GM19238 (cell line): ENCODE measurements around the gene ITIH5.

Experiments used
- DNase-seq: peaks from one replicate; pipeline ENCODE4 v3.0.0; 2011; ENCODE audit warnings: low spot score; ENCODE audit not compliant: insufficient read length

The ITIH5 gene

GRCh38 chr10:7587168-7587864 lies 79.5 kb downstream of the ITIH5 start:
- no peak for DNase-seq

- no peak for DNase-seq
Measured at GRCh38 chr10:7585228-7585627, 81.5 kb downstream of the ITIH5 start.

GRCh38 chr10:7583626-7584025 lies 83.1 kb downstream of the ITIH5 start:
- DNase-seq = no peak

- DNase-seq = no peak
Measured at GRCh38 chr10:7580520-7580919, 86.2 kb downstream of the ITIH5 start.

- no peak for DNase-seq
Measured at GRCh38 chr10:7579681-7580080, 87.1 kb downstream of the ITIH5 start.

GRCh38 chr10:7577579-7577978 lies 89.2 kb downstream of the ITIH5 start:
- DNase-seq = no peak

- DNase-seq = no peak
Measured at GRCh38 chr10:7577176-7577575, 89.6 kb downstream of the ITIH5 start.

- no peak for DNase-seq
Measured at GRCh38 chr10:7576340-7576739, 90.4 kb downstream of the ITIH5 start.

- DNase-seq = no peak
Measured at GRCh38 chr10:7572391-7572790, 94.4 kb downstream of the ITIH5 start.

- DNase-seq = no peak
Measured at GRCh38 chr10:7571981-7572380, 94.8 kb downstream of the ITIH5 start.

GRCh38 chr10:7567911-7568620 lies 98.7 kb downstream of the ITIH5 start:
- no peak for DNase-seq

- DNase-seq = no peak
Measured at GRCh38 chr10:7566891-7567290, 99.9 kb downstream of the ITIH5 start.

- no peak for DNase-seq
Measured at GRCh38 chr10:7565871-7566270, 100.9 kb downstream of the ITIH5 start.

- DNase-seq = no peak
Measured at GRCh38 chr10:7563770-7564169, 103.0 kb downstream of the ITIH5 start.

- DNase-seq = no peak
Measured at GRCh38 chr10:7563368-7563767, 103.4 kb downstream of the ITIH5 start.

GRCh38 chr10:7561985-7562384 lies 104.8 kb downstream of the ITIH5 start:
- DNase-seq = no peak

GRCh38 chr10:7561216-7561893 lies 105.4 kb downstream of the ITIH5 start:
- no peak for DNase-seq

- no peak for DNase-seq
Measured at GRCh38 chr10:7560519-7560918, 106.2 kb downstream of the ITIH5 start.

- no peak for DNase-seq
Measured at GRCh38 chr10:7559386-7559785, 107.4 kb downstream of the ITIH5 start.

GRCh38 chr10:7558036-7558435 lies 108.7 kb downstream of the ITIH5 start:
- no peak for DNase-seq

GRCh38 chr10:7553531-7553930 lies 113.2 kb downstream of the ITIH5 start:
- no peak for DNase-seq

GRCh38 chr10:7551950-7552716 lies 114.6 kb downstream of the ITIH5 start:
- no peak for DNase-seq
